GM21717 (cell line): Measurements from ENCODE around the gene PHYHIPL.

Experiments
- ATAC-seq: cut with Tn5 transposase; IDR thresholded peaks from one replicate; pipeline ENCODE4 v1.9.1; 2021; ENCODE audit warnings: mild to moderate bottlenecking, moderate library complexity; ENCODE audit not compliant: unreplicated experiment

The PHYHIPL gene

GRCh38 chr10:59176241-59177030, at the start of gene PHYHIPL:
Gene PHYHIPL, plus strand, starts transcription at chr10:59176643. Its CDS starts 211 bp downstream, at chr10:59176854.
- no peak for ATAC-seq

- ATAC-seq = no peak
Measured at GRCh38 chr10:59126991-59127390, 49.5 kb upstream of the PHYHIPL start.

GRCh38 chr10:59127991-59128390, 48.5 kb upstream of the PHYHIPL start:
- no peak for ATAC-seq

- ATAC-seq = no peak
Measured at GRCh38 chr10:59129867-59130266, 46.6 kb upstream of the PHYHIPL start.

GRCh38 chr10:59131666-59132065, 44.8 kb upstream of the PHYHIPL start:
- ATAC-seq = no peak

GRCh38 chr10:59133841-59134593, 42.4 kb upstream of the PHYHIPL start:
- no peak for ATAC-seq

- ATAC-seq = no peak
Measured at GRCh38 chr10:59134785-59135184, 41.7 kb upstream of the PHYHIPL start.

GRCh38 chr10:59135275-59135674, 41.2 kb upstream of the PHYHIPL start:
- ATAC-seq = no peak

- ATAC-seq = no peak
Measured at GRCh38 chr10:59138052-59138451, 38.4 kb upstream of the PHYHIPL start.

GRCh38 chr10:59143544-59143943, 32.9 kb upstream of the PHYHIPL start:
- ATAC-seq = no peak

- no peak for ATAC-seq
Measured at GRCh38 chr10:59148701-59149100, 27.7 kb upstream of the PHYHIPL start.

- no peak for ATAC-seq
Measured at GRCh38 chr10:59155556-59155955, 20.9 kb upstream of the PHYHIPL start.

- no peak for ATAC-seq
Measured at GRCh38 chr10:59167512-59167911, 8.9 kb upstream of the PHYHIPL start.

- ATAC-seq = no peak
Measured at GRCh38 chr10:59172567-59172966, 3.9 kb upstream of the PHYHIPL start.

GRCh38 chr10:59173414-59173813, 3.0 kb upstream of the PHYHIPL start:
- ATAC-seq = no peak

- ATAC-seq = no peak
Measured at GRCh38 chr10:59175538-59176240, 754 bp upstream of the PHYHIPL start.

- ATAC-seq = no peak
Measured at GRCh38 chr10:59177031-59177797, 771 bp downstream of the PHYHIPL start.

GRCh38 chr10:59177836-59178235, 1.4 kb downstream of the PHYHIPL start:
- ATAC-seq = no peak

GRCh38 chr10:59179068-59179467, 2.6 kb downstream of the PHYHIPL start:
- no peak for ATAC-seq

- ATAC-seq = no peak
Measured at GRCh38 chr10:59180689-59181270, 4.3 kb downstream of the PHYHIPL start.
